ENCODE data around the gene KIF26A. TPM values are rescaled to one million over a fixed set of nuclear protein-coding genes. Genes with fewer than 3 reads are reported as not detected.

KIF26A gene
- total and polyA plus RNA-seq, 8 donors: 0.65 to 21.7 (median 1.5) TPM

DNA sequence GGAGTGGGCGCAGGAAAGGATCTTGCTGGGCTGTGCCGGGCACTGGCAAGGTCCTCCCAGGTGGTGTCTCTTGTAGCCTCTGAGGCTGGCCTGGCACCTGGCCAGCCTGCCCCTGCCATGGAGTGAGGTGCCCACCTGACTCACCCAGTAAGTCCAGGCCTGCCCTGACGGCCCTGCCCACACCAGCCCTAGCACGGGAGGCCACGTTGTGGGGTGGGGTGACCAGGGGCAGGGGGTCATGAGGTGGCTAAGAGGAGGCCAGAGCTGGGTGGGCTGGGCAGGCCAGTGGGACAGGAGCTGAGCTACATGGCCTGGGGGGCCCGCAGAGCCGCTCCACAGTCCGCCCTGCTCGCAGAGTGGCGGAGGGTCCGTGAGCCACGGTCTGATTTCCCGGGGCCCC is 45.4 kb downstream of the KIF26A start:
- H3K4me3 ChIP-seq: no peak overlapping the region
- TF ChIP-seq, protein P1, sequence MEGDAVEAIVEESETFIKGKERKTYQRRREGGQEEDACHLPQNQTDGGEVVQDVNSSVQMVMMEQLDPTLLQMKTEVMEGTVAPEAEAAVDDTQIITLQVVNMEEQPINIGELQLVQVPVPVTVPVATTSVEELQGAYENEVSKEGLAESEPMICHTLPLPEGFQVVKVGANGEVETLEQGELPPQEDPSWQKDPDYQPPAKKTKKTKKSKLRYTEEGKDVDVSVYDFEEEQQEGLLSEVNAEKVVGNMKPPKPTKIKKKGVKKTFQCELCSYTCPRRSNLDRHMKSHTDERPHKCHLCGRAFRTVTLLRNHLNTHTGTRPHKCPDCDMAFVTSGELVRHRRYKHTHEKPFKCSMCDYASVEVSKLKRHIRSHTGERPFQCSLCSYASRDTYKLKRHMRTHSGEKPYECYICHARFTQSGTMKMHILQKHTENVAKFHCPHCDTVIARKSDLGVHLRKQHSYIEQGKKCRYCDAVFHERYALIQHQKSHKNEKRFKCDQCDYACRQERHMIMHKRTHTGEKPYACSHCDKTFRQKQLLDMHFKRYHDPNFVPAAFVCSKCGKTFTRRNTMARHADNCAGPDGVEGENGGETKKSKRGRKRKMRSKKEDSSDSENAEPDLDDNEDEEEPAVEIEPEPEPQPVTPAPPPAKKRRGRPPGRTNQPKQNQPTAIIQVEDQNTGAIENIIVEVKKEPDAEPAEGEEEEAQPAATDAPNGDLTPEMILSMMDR (IDR thresholded peaks at IDR 0.05): no peak
- TF ChIP-seq POLR2A (IDR thresholded peaks at IDR 0.05): no peak
- TF ChIP-seq EP300 (IDR thresholded peaks at IDR 0.05): no peak
- no peak for TF ChIP-seq POLR2AphosphoS5 (IDR thresholded peaks at IDR 0.05)

DNA sequence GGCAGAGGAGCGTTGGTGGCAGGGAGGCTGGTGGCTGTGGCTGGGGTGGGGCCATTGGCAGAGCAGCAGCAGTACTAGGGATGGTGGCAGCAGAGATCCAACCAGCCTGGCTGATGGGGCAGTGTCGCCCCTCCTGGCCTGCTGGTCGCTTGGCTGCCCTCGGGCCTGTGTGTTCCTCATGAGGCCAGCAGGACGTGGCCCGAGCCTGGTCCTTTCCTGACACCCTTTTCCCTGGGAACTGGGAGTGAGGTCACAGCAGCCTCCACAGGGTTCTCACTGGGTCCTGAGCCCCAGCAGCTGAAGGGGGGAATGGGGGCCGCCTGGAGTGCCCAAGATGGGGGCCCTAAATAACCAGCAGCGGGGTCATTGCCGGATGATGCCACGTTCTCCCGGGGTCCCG is 46.1 kb downstream of the KIF26A start:
- no peak overlapping the region for H3K4me3 ChIP-seq
- TF ChIP-seq EP300 (IDR thresholded peaks at IDR 0.05): no peak
- TF ChIP-seq POLR2AphosphoS5 (IDR thresholded peaks at IDR 0.05): no peak
- TF ChIP-seq POLR2A (IDR thresholded peaks at IDR 0.05): no peak
- TF ChIP-seq, protein P1 (IDR thresholded peaks at IDR 0.05): no peak
- peak overlapping the region in 4 of 5 donors; percentile 11 to 43 (median 21) for H3K27ac ChIP-seq
- peaks cover 0 to 58% (median 0%) of the 10 kb centered on the region in 3 donors for H3K27me3 ChIP-seq
- WGBS, 5 donors: 59 to 66% (median 65%) methylated on average over 9 to 12 of the region's 12 CpGs
- H3K9me3 ChIP-seq: no peaks in the 10 kb centered on the region
- no peaks in the 10 kb centered on the region for H3K36me3 ChIP-seq
- H3K4me1 ChIP-seq: peaks cover 0 to 9% (median 4%) of the 10 kb centered on the region in 4 donors
- intact Hi-C loops (cut with DNase I; ENCODE audit: low total_unique reads): no loop called here
- no peak for DNase-seq

More for the DNA sequence above, 45.4 kb downstream of the KIF26A start:
- Histone ChIP-seq H3K36me3 (no peaks in the 10 kb centered on the region), H3K4me1 (peaks cover 0 to 12% (median 5%) of the 10 kb centered on the region in 4 donors), H3K9me3 (no peaks in the 10 kb centered on the region), H3K27me3 (peaks cover 0 to 58% (median 0%) of the 10 kb centered on the region in 3 donors), H3K27ac (no peak overlapping the region)
- DNase-seq: no peak
- intact Hi-C loops (cut with DNase I; ENCODE audit: low total_unique reads): no loop called here
- WGBS, 5 donors: 76 to 88% (median 82%) methylated on average over 2 to 13 of the region's 13 CpGs

GRCh38 chr14:104184911-104185499 is 46.6 kb downstream of the KIF26A start:
- H3K9me3 ChIP-seq: no peaks in the 10 kb centered on the region
- H3K27ac ChIP-seq: peak overlapping the region in 4 of 5 donors; percentile 11 to 43 (median 21)
- intact Hi-C loops (cut with DNase I; ENCODE audit: low total_unique reads): no loop called here
- H3K36me3 ChIP-seq: no peaks in the 10 kb centered on the region
- WGBS, 5 donors: 19 to 51% (median 49%) methylated on average over 6 to 20 of the region's 20 CpGs
- peaks cover 0 to 62% (median 0%) of the 10 kb centered on the region in 3 donors for H3K27me3 ChIP-seq
- peak in 1 of 2 donors; percentile 67 for DNase-seq
- H3K4me3 ChIP-seq: no peak overlapping the region
- H3K4me1 ChIP-seq: peaks cover 0 to 9% (median 4%) of the 10 kb centered on the region in 4 donors
- TF ChIP-seq EP300 (IDR thresholded peaks at IDR 0.05) (no peak), POLR2AphosphoS5 (IDR thresholded peaks at IDR 0.05) (no peak), POLR2A (IDR thresholded peaks at IDR 0.05) (no peak)
- TF ChIP-seq, protein P1 (IDR thresholded peaks at IDR 0.05): no peak

DNA sequence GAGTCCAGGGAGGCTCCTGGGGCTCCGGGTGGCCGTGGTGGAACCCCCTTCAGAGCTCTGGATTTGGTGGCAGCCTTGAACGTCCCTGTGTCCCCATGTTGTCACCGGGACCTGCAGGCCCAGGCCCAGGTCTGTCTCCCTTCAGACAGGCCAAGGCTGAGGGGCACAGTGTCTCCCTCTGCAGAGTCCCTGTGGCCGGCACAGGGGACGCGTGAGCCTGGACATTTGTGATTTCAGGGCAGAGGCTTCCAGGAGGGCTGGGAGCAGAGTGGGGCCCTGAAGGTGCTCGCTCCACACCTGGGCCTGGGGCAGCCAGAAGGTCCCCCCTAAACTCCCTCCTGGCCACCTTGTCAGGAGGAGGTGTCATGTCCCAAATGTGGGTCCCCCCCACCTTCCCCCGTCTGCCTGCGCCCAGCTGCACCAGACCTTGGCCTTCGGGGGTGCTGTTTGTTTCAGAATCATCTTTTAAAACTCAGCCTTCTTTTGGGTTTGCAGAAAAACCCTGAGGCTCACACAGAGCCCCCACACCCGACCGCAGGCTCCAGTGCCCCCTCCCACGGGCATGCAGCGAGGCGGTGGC is 47.6 kb downstream of the KIF26A start:
- Histone ChIP-seq H3K9me3 (no peaks in the 10 kb centered on the region), H3K36me3 (no peaks in the 10 kb centered on the region), H3K27ac (no peak overlapping the region), H3K4me3 (no peak overlapping the region), H3K4me1 (peaks cover 0 to 9% (median 4%) of the 10 kb centered on the region in 4 donors), H3K27me3 (peaks cover 0 to 66% (median 0%) of the 10 kb centered on the region in 3 donors)
- intact Hi-C loops (cut with DNase I; ENCODE audit: low total_unique reads): no loop called here
- DNase-seq: no peak
- no peak for TF ChIP-seq EP300 (IDR thresholded peaks at IDR 0.05)
- TF ChIP-seq, protein P1 (IDR thresholded peaks at IDR 0.05): no peak
- TF ChIP-seq POLR2A (IDR thresholded peaks at IDR 0.05): no peak
- no peak for TF ChIP-seq POLR2AphosphoS5 (IDR thresholded peaks at IDR 0.05)
- 68 to 83% (median 79%) methylated on average over 7 to 16 of the region's 16 CpGs for WGBS, 5 donors

All from stomach (tissue), 9 donors.